Right atrium auricular region (tissue), 2 donors: Measurements from ENCODE around the gene HADHA. TPM values are rescaled to one million over a fixed set of nuclear protein-coding genes. Genes with fewer than 3 reads are reported as not detected.

ENCODE experiments used
- DNase-seq: peaks from one replicate; pipeline ENCODE4 v3.0.0-alpha.2; 2019; ENCODE audit warnings: low spot score
- H3K27ac ChIP-seq, 2 donors: fragments of 200-600 bp; sonication (generic); 1 replicate in 1 of 2; 2 replicates in 1 of 2; pipeline ENCODE4 v1.5.1; 2016 to 2019
- H3K27me3 ChIP-seq, 2 donors: fragments of 200-600 bp; sonication (generic); one replicate each; pipeline versions ENCODE4 v1.5.1 to v1.6.0; 2017 to 2019
- H3K36me3 ChIP-seq: fragments of 200-600 bp; sonication (generic); one replicate; pipeline ENCODE4 v1.5.1; 2016
- H3K4me1 ChIP-seq, 2 donors: fragments of 200-600 bp; sonication (generic); one replicate each; pipeline versions ENCODE4 v1.5.1 to v1.6.0; 2017 to 2019
- H3K4me3 ChIP-seq, 2 donors: fragments of 200-600 bp; sonication (generic); 1 replicate in 1 of 2; 2 replicates in 1 of 2; pipeline ENCODE4 v1.5.1; 2017 to 2019; ENCODE audit warnings: mild to moderate bottlenecking in 1 of 2, moderate library complexity in 1 of 2
- H3K9me3 ChIP-seq, 2 donors: fragments of 200-600 bp; sonication (generic); one replicate each; pipeline ENCODE4 v1.5.1; 2019
- total RNA-seq, 2 donors: library from RNA; depleted of rRNA; stranded (reverse); fragments of >200 nt; gene quantifications; one replicate each; pipeline ENCODE4 v1.1.0, GENCODE V29; 2016
- TF ChIP-seq, protein P1 (sequence below), 2 donors: fragments of 200-600 bp; sonication (generic); IDR thresholded peaks; one replicate each; pipeline ENCODE4 v1.5.1; 2019; ENCODE audit warnings: antibody characterized with exemption in 2 of 2

The HADHA gene
- total RNA-seq, 2 donors from 2014 or later = 333 to 364 TPM

DNA sequence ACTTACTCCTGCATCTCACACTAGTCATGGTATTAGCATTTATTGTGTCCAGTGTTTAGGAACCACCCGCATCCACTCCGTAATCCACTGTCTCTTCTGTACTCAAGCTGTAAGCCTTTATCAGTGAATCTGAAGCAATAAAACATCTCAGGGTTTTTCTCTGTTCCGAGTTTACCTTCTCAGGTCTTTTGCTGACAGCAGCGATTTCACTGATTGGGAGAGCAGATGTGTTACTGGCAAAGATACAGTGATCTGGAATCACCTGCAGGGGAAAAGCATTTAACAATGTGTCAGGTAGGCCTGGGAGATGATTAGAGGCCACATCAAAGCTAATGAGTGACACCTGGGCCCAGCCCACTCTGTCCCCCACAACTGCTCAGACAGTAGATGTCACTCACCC lies 46.9 kb downstream of the HADHA start:
- Histone ChIP-seq H3K36me3 (peaks cover 98% of the 10 kb centered on the region), H3K27ac (no peak overlapping the region), H3K27me3 (no peaks in the 10 kb centered on the region), H3K9me3 (no peaks in the 10 kb centered on the region), H3K4me1 (peaks cover 0 to 5% of the 10 kb centered on the region in 2 donors), H3K4me3 (no peak overlapping the region)
- TF ChIP-seq, protein P1, sequence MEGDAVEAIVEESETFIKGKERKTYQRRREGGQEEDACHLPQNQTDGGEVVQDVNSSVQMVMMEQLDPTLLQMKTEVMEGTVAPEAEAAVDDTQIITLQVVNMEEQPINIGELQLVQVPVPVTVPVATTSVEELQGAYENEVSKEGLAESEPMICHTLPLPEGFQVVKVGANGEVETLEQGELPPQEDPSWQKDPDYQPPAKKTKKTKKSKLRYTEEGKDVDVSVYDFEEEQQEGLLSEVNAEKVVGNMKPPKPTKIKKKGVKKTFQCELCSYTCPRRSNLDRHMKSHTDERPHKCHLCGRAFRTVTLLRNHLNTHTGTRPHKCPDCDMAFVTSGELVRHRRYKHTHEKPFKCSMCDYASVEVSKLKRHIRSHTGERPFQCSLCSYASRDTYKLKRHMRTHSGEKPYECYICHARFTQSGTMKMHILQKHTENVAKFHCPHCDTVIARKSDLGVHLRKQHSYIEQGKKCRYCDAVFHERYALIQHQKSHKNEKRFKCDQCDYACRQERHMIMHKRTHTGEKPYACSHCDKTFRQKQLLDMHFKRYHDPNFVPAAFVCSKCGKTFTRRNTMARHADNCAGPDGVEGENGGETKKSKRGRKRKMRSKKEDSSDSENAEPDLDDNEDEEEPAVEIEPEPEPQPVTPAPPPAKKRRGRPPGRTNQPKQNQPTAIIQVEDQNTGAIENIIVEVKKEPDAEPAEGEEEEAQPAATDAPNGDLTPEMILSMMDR (IDR thresholded peaks at IDR 0.05) = no peak
- no peak for DNase-seq

DNA sequence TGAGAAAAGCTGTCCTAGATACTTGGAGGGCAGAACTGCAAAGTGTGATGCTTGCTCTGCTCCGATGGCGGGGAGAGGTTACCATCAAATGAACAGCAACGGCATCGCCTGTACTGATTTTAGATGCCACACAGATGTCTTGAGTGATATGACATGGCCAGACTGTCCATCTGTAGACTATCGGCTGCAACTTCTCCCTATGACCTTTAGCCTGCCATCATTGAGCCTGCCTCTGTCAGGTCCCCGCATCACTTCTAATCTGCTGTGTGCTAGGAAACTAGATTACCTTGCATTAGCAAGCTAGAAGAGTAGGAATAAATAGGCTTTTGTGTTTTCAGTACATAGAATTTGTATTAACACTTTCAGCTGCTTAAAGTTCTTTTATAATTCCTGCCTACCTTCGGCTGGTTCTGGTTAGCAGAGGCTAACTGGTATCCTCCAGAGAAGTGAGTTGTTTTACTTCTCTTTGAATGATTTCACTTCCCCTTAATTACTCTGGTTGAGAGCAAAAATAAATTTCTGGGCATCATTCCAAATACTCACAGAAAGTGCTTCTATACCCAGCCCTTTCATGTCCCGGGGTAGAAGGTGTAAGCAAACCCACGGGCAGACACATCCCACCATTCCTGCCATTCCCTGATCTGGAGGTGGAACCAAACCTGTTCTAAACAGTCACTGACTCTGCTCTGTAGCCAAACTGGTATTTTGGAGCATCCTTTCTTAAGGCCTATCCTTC lies 47.6 kb downstream of the HADHA start:
- Histone ChIP-seq H3K9me3 (no peaks in the 10 kb centered on the region), H3K27me3 (no peaks in the 10 kb centered on the region), H3K4me1 (peaks cover 0 to 5% of the 10 kb centered on the region in 2 donors), H3K36me3 (peaks cover 98% of the 10 kb centered on the region), H3K4me3 (no peak overlapping the region), H3K27ac (no peak overlapping the region)
- TF ChIP-seq, protein P1 (IDR thresholded peaks at IDR 0.05) = no peak
- no peak for DNase-seq

DNA sequence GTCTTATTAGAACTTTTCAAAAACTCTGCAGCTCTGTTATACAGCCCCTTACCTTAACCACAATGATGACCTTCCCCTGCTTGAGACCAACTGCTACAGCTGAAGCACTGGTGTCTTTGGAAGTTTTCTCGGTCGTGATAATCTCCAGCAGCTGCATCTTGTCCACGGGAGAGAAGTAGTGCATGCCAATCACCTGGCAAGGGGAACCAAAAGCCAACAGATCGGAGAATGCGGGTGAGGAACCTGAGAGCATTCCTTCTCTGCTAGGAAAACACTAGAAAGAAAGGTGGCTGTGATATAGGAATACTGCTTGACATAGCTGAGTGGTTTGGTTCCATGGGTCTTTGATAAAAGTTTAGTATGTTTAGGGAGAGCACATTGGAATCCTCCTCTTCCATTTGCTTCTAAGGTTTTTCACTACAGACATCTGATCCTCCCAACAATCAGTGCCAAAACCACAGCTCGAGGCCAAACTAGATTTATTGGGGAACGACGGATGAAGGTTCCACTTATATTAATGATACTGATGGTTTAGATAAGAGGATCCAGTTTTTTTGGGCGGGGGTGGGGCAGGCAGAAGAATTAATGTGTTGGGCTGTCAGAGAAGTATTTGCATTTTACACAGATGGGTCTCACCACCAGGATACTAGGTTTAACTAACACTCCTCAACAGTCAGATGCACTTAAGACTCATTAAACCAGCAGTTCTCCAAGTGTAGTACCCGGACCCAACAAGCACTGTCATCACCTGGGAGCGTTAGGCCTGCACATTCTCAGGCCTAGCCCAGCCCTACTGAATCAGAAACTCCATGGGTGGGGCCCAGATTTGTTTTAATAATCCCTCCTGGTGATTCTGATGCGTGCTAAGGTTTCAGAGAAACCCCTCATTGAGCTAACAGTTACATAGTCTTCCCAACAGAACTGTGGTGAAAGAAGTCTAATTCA lies 49.1 kb downstream of the HADHA start:
- Histone ChIP-seq H3K4me3 (no peak overlapping the region), H3K9me3 (no peaks in the 10 kb centered on the region), H3K36me3 (peaks cover 95% of the 10 kb centered on the region), H3K4me1 (peaks cover 0 to 5% of the 10 kb centered on the region in 2 donors), H3K27me3 (no peaks in the 10 kb centered on the region), H3K27ac (no peak overlapping the region)
- no peak for DNase-seq
- TF ChIP-seq, protein P1 (IDR thresholded peaks at IDR 0.05) = no peak

DNA sequence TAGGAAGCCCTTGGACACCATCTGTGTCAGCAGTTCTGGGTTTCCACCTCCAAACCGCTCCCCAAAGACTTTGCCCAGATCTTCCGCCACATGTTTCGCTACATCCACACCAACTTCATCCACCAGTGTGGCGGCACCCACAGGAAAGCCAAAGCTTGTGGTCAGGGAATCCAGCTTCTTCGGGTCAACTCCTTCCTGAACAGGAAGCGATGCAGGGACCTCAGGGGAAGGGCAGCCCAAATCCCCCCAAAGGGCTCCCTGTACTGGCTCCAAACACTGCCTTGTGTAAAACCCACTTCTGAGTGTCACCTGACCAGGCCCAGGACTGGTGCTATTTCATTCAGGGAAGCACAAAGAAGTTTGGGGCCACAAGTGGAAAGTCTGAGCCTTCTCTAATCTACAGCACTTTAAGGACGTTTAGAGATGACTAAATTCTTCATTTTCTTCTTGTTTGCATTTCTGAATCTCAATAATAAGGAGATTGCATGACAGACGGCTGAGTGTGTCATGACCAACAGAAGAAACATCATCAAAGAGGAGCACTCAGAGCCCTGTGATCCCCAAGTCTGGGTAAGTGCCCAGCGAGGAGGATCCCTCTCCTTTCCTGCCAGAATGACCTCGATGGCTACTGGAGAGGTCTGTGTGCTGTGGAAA lies 50.7 kb downstream of the HADHA start:
- Histone ChIP-seq H3K27me3 (no peaks in the 10 kb centered on the region), H3K27ac (no peak overlapping the region), H3K9me3 (no peaks in the 10 kb centered on the region), H3K36me3 (peaks cover 79% of the 10 kb centered on the region), H3K4me1 (peaks cover 0 to 5% of the 10 kb centered on the region in 2 donors), H3K4me3 (no peak overlapping the region)
- TF ChIP-seq, protein P1 (IDR thresholded peaks at IDR 0.05) = no peak
- DNase-seq = no peak

DNA sequence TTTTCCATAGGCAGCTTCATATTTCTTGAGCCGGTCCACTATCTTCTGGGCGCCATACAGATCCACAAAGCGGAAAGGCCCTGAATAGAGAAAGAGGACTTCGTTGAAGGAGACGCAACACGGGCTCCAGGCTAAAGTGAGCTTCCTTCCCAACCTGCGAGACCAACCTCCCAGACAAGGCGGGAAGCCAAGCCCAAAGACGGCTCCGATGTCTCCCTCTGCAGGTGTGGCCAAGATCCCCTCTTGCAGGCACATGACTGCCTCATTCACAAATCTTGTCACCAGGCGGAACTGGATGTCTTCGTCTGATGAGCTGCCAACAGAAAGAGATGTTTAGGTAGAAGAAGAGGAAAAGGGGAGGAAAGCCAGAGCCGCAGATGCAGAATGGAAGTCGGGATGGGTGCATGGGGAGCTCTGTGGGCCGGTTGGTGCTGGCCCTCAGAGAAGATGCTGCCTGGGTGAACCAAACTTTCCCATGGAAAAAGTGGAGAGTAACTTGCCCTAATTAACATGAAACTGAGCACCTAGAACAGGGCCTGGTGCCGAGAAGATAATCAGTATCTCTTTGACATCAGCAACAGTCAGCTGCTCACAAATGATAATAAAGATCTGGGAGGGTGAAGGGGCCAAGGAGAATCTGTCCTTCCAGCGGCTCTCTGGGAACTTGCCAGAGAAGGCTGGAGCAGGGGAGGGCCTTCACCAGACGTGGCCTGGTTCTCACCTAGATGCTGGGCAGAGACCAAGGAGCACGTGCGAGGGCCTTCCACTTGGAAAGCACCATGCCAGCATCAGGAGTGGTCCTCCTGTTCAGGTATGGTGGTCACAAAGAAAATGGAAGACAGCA lies 52.9 kb downstream of the HADHA start:
- no peak for DNase-seq
- Histone ChIP-seq H3K4me3 (no peak overlapping the region), H3K27ac (no peak overlapping the region), H3K4me1 (no peaks in the 10 kb centered on the region), H3K27me3 (no peaks in the 10 kb centered on the region), H3K9me3 (no peaks in the 10 kb centered on the region), H3K36me3 (peaks cover 57% of the 10 kb centered on the region)
- TF ChIP-seq, protein P1 (IDR thresholded peaks at IDR 0.05) = no peak
